Aorta (tissue), 5 donors: ENCODE data around the gene C5orf46. TPM values are rescaled to one million over a fixed set of nuclear protein-coding genes. Genes with fewer than 3 reads are reported as not detected.

Source experiments
- ATAC-seq: fragments of 200-7000 bp; cut with Tn5 transposase; one replicate; pipeline ENCODE4 v1.9.1; 2022; ENCODE audit warnings: moderate library complexity; ENCODE audit not compliant: low FRiP score
- DNase-seq, 2 donors: peaks; one replicate each; pipeline ENCODE4 v3.0.0-alpha.2; 2020
- H3K27ac ChIP-seq, 2 donors: one replicate each; pipeline ENCODE4 v1.5.1; 2013; ENCODE audit warnings: low read length in 2 of 2, mild to moderate bottlenecking in 2 of 2, moderate library complexity in 2 of 2, control low read depth in 1 of 2, inconsistent platforms in 1 of 2, low read depth in 1 of 2
- H3K27me3 ChIP-seq, 2 donors: one replicate each; pipeline ENCODE4 v1.6.1; 2013; ENCODE audit warnings: control low read depth in 1 of 2, low read length in 1 of 2, mild to moderate bottlenecking in 1 of 2, moderate library complexity in 1 of 2; ENCODE audit not compliant: insufficient read depth in 2 of 2, control insufficient read depth in 1 of 2
- H3K36me3 ChIP-seq, 2 donors: one replicate each; pipeline ENCODE4 v1.6.1; 2013; ENCODE audit warnings: control low read depth in 1 of 2, low read length in 1 of 2, mild to moderate bottlenecking in 1 of 2; ENCODE audit not compliant: insufficient read depth in 2 of 2, control insufficient read depth in 1 of 2
- H3K4me1 ChIP-seq, 2 donors: one replicate each; pipeline ENCODE4 v1.6.1; 2013; ENCODE audit warnings: low read length in 2 of 2, control low read depth in 1 of 2, mild to moderate bottlenecking in 1 of 2, moderate library complexity in 1 of 2; ENCODE audit not compliant: insufficient read depth in 2 of 2, control insufficient read depth in 1 of 2
- H3K4me3 ChIP-seq, 2 donors: one replicate each; pipeline ENCODE4 v1.5.1; 2013; ENCODE audit warnings: low read length in 2 of 2, control low read depth in 1 of 2, mild to moderate bottlenecking in 1 of 2
- H3K9me3 ChIP-seq: one replicate; pipeline ENCODE4 v1.6.1; 2013; ENCODE audit warnings: mild to moderate bottlenecking, low read length; ENCODE audit not compliant: control insufficient read depth
- WGBS, 2 donors: extraction: QIAGEN DNeasy Blood & Tissue Kit; methylation state at CpG; one replicate each; pipeline ENCODE4 v1.1.7; 2013; 5-methylcytosine and 5-hydroxymethylcytosine counted together
- intact Hi-C, 2 donors: fragments of 100-400 bp; cut with DNase I; formaldehyde crosslinking; loops; one replicate each; pipeline versions ENCODE4 v1.14.2 to v1.15.0; 2022
- polyA plus RNA-seq, 2 donors: library from polyadenylated mRNA; stranded (reverse); fragments of 200-250 nt; gene quantifications; one replicate each; pipeline ENCODE4 v1.2.3, GENCODE V29; 2013
- total RNA-seq, 2 donors: library from RNA; stranded (reverse); fragmentation: NEBNext Ultra II Directional; extraction: Animal tissue kit (Norgen Biotek cat#: 25700); gene quantifications; one replicate each; pipeline ENCODE4 v1.2.1, GENCODE V29; 2021
- donor health status: healthy with polysubstance abuse.
- donor health status: Bipolar disorder and iron deficiency.
- donor health status: DM: no; HTN: no; CAD: no.
- donor health status: DM: no; HTN: no; CAD: no.
- donor health status: DM: yes; HTN: yes; CAD: no.

C5orf46 gene
- total and polyA plus RNA-seq, 4 donors = 23.1 to 118 (median 44.5) TPM

DNA sequence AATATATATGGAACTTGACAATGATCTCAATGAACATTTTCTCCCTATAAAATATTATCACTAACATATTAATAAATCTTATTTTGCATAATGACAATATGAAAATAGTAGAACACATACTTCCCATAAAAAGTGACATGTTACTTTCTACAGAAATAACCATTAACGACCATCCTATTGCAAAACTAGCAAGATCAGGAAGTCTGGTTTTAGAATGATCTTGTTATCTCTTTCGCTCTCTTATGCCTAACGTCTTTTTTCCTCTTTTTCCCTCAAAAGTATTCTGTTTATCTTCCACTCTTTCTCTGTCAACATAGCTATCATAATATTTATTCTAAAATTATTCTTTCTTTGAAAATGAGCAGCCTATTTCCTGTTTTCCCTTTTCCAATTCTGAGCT lies 21.6 kb upstream of the C5orf46 start:
- H3K27ac ChIP-seq = no peak overlapping the region
- H3K4me1 ChIP-seq = peaks cover 4% of the 10 kb centered on the region in 2 donors
- no peaks in the 10 kb centered on the region for H3K36me3 ChIP-seq
- no peaks in the 10 kb centered on the region for H3K27me3 ChIP-seq
- WGBS, 2 donors = 16 to 17% methylated on average over 3 of the region's 3 CpGs
- no peaks in the 10 kb centered on the region for H3K9me3 ChIP-seq
- H3K4me3 ChIP-seq = no peak overlapping the region
- no peak for DNase-seq
- no peak for ATAC-seq
- intact Hi-C loops = no loop called here

DNA sequence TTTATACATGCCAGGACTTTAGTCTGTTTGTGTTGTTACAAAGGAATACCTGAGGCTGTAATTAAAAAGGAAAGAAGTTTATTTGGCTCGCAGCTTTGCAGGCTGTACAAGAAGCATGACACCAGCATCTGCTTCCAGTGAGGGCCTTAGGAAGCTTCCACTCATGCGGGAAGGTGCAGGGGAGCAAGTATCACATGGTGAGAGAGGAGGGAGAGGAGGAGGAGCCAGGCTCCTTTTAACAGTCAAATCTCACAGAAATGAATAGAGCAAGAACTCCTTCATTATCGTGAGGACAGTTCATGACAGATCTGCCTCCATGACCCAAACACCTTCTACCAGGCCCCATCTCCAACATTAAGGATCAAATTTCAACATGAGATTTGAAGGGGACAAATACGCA lies 18.7 kb upstream of the C5orf46 start:
- WGBS, 2 donors = 92 to 95% methylated on average over 4 of the region's 4 CpGs
- DNase-seq (no peak), ATAC-seq (no peak)
- Histone ChIP-seq H3K36me3 (no peaks in the 10 kb centered on the region), H3K27me3 (no peaks in the 10 kb centered on the region), H3K4me3 (no peak overlapping the region), H3K4me1 (no peaks in the 10 kb centered on the region), H3K27ac (no peak overlapping the region), H3K9me3 (no peaks in the 10 kb centered on the region)
- intact Hi-C loops = no loop called here

DNA sequence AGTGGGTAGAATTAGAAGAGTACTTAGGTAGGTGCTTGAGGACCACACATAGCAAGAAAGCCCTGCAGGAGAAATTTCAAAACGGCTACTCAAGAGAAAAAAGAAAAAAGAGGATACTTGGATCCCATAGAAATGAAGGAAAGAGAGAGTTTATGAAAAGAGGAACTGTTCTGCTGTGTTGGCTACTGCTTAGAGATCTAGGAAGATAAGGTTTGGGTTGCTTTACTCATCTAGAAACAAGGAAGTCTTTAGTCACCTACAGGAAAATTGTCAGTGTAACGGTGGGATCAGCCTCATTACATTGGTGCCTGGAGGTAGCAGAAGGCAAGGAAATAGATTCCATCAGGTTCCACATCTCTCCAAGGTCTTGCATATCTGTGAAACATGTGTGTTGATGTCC lies 14.8 kb upstream of the C5orf46 start:
- intact Hi-C loops = no loop called here
- WGBS, 2 donors = 83 to 90% methylated on average over 2 of the region's 2 CpGs
- H3K4me1 ChIP-seq = no peaks in the 10 kb centered on the region

DNA sequence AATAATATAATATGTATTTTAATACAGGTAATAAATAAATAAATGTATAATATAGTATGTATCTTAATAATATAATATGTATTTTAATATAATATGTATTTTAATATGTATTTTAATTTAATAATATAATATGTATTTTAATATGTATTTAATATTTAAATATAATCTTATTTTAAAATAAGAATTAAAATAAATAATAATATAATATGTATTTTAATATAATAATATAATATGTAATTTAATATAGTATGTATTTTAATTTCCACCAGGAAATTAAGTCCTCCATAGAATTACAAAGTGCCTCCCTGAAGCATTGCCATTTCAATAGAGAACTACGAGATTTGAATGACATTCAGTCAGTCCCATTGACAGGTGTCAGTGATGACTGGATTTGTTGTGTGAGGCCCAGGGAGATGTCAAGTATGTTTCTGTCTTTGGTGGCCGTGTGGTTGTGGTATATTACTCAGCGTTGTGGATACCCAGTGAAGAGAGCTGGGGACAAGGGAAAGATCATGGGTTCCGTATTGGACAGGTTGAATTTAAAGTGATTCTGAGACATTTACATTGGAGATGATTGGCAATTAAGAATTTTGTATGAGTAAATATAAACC lies 14.2 kb upstream of the C5orf46 start:
- Histone ChIP-seq H3K4me1 (no peaks in the 10 kb centered on the region), H3K9me3 (no peaks in the 10 kb centered on the region), H3K4me3 (no peak overlapping the region), H3K27ac (no peak overlapping the region), H3K36me3 (no peaks in the 10 kb centered on the region), H3K27me3 (no peaks in the 10 kb centered on the region)
- ATAC-seq (no peak), DNase-seq (no peak)
- WGBS, 2 donors = 94 to 97% methylated on average over 4 of the region's 4 CpGs
- intact Hi-C loops = no loop called here

More for the DNA sequence above, 14.8 kb upstream of the C5orf46 start:
- H3K27me3 ChIP-seq = no peaks in the 10 kb centered on the region
- no peaks in the 10 kb centered on the region for H3K36me3 ChIP-seq
- no peak overlapping the region for H3K4me3 ChIP-seq
- DNase-seq = no peak
- H3K9me3 ChIP-seq = no peaks in the 10 kb centered on the region
- H3K27ac ChIP-seq = no peak overlapping the region
- no peak for ATAC-seq

DNA sequence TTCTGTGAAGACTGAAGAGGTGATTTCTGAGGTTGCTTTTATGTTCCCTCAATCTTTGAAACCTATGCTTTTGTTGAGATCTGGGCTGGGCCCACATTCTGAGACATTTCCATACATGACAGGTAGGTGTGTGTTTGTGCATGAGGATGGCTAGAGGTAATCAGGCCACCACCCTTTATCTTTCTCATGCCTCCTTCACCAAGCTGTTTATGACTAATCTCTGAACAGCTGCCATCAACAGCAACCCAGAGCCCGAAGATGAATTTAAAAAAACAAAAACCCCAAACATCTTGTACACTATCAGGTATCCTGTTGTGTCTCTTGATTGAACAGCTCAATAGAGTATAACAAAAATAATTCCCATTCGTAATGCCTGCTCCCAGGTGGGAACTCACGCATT lies 12.6 kb upstream of the C5orf46 start:
- no peaks in the 10 kb centered on the region for H3K4me1 ChIP-seq
- no peaks in the 10 kb centered on the region for H3K36me3 ChIP-seq
- H3K9me3 ChIP-seq = no peaks in the 10 kb centered on the region
- H3K27me3 ChIP-seq = no peaks in the 10 kb centered on the region
- H3K27ac ChIP-seq = no peak overlapping the region
- intact Hi-C loops = no loop called here
- ATAC-seq (no peak), DNase-seq (no peak)
- no peak overlapping the region for H3K4me3 ChIP-seq
- WGBS, 2 donors = 70 to 84% methylated on average over 3 of the region's 3 CpGs

DNA sequence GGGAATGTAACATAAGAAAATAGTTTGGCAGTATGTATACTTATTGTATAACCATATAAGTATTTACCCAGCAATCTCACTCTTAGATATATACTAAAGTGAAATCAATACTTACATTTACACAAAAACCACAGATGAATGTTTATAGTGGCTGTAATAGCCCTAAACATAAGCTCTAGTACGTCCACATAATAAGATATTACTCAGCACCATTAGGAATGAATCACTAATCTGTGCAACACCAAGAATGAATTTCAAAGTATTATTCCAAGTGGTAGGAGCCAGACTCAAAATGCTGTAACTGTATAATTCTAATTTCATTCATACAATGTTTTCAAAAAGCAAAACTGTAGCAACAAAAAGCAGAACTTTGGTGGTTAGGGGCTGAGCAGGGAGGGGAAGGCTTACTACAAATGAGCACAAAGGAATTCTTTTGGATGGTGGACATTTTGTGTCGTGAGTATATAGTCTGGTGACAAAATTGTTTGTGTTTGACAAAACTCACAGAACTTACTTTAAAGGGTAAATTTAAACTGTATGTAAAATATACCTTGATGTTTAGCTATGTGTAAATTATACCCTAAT lies 11.9 kb upstream of the C5orf46 start:
- Histone ChIP-seq H3K36me3 (no peaks in the 10 kb centered on the region), H3K4me3 (no peak overlapping the region), H3K27ac (no peak overlapping the region), H3K4me1 (no peaks in the 10 kb centered on the region), H3K27me3 (no peaks in the 10 kb centered on the region), H3K9me3 (no peaks in the 10 kb centered on the region)
- no peak for ATAC-seq
- no peak for DNase-seq
- 22 to 42% methylated on average over 2 of the region's 2 CpGs for WGBS, 2 donors
- intact Hi-C loops = no loop called here

DNA sequence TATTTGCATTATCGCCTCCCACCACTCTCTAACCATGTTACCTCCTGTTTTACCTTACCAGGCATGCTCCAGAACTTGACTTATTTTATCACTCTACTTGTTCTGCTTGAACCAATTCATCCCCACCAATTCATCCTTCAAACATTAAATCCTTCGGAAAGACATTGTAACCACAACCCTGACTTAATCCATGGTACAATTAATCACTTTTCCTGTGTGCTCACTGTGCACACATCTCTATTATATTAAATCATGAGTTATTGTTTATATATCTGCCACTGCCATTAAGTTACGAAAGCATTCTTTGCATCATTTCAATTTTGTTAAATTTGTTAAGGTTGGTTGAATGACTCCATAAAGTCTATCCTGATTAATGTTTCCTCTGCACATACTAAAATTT lies 7.4 kb upstream of the C5orf46 start:
- Histone ChIP-seq H3K4me3 (no peak overlapping the region), H3K9me3 (no peaks in the 10 kb centered on the region), H3K36me3 (no peaks in the 10 kb centered on the region), H3K4me1 (peaks cover 0 to 6% of the 10 kb centered on the region in 2 donors), H3K27ac (no peak overlapping the region), H3K27me3 (no peaks in the 10 kb centered on the region)
- no peak for ATAC-seq
- intact Hi-C loops = no loop called here
- no peak for DNase-seq
- 90 to 94% methylated on average over 3 of the region's 3 CpGs for WGBS, 2 donors

DNA sequence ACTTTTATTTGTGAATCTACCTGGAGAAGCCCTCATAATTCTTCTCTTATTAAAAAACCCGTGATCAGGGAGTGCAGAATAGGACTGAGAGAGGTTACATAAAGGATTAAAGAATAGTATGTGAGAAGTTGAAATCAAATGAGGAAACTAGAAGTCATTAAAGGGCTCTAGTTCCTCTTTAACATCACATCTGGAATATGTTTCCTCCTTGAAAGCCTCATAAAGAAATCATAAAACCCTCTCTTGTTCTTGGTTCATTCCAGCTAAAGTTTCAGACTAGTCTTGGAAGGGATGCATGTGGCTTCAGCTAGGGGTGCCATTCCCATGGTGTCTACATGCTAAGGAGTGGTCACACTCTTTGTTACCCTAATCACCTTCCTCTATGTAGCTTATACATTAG lies 5.7 kb upstream of the C5orf46 start:
- Histone ChIP-seq H3K4me3 (no peak overlapping the region), H3K27me3 (no peaks in the 10 kb centered on the region), H3K4me1 (peaks cover 0 to 6% of the 10 kb centered on the region in 2 donors), H3K27ac (peak overlapping the region; percentile 67 to 94), H3K9me3 (no peaks in the 10 kb centered on the region), H3K36me3 (no peaks in the 10 kb centered on the region)
- no peak for ATAC-seq
- intact Hi-C loops = no loop called here
- 80 to 97% methylated on average over 1 of the region's 1 CpG for WGBS, 2 donors
- no peak for DNase-seq

DNA sequence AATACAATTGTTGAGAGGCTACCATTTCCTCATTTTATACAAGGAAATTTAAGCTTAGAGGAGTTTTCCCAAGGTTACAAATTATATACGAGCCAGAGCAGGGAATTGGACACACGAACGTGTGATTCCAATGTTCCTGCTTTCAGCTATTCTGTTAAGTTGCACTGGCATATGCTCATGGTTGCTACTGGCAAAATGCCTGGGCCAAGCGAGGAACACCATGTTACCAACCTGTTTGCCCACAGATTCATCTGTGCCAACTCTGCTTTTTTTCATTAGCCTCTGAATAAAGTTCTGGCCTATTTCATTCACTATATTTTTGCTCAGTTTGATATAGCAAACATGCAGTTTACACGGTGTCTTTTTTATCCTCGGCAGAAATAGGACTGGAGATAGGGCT lies 5.1 kb upstream of the C5orf46 start:
- 4 to 8% methylated on average over 6 of the region's 6 CpGs for WGBS, 2 donors
- Histone ChIP-seq H3K4me1 (peaks cover 0 to 6% of the 10 kb centered on the region in 2 donors), H3K27ac (no peak overlapping the region), H3K27me3 (no peaks in the 10 kb centered on the region), H3K4me3 (no peak overlapping the region), H3K9me3 (no peaks in the 10 kb centered on the region), H3K36me3 (no peaks in the 10 kb centered on the region)
- peak; percentile 59 for ATAC-seq
- DNase-seq = peak; percentile 78 to 85
- intact Hi-C loops = no loop called here
